GM18858 (cell line): Measurements from ENCODE around the gene MRPL32.

Experiments used
- ATAC-seq: cut with Tn5 transposase; IDR thresholded peaks from one replicate; pipeline ENCODE4 v1.9.1; 2021; ENCODE audit not compliant: unreplicated experiment

Gene MRPL32

GRCh38 chr7:42964293-42964692, 32.1 kb downstream of the MRPL32 start:
- no peak for ATAC-seq

- no peak for ATAC-seq
Measured at GRCh38 chr7:42964849-42965805, 33.0 kb downstream of the MRPL32 start.

- no peak for ATAC-seq
Measured at GRCh38 chr7:42967391-42967790, 35.2 kb downstream of the MRPL32 start.

- no peak for ATAC-seq
Measured at GRCh38 chr7:42972699-42973500, 40.7 kb downstream of the MRPL32 start.

GRCh38 chr7:42976371-42976770, 44.2 kb downstream of the MRPL32 start:
- ATAC-seq: no peak

GRCh38 chr7:42978496-42978895, 46.3 kb downstream of the MRPL32 start:
- no peak for ATAC-seq

- ATAC-seq: no peak
Measured at GRCh38 chr7:42980084-42980483, 47.9 kb downstream of the MRPL32 start.

GRCh38 chr7:42980514-42980913, 48.3 kb downstream of the MRPL32 start:
- ATAC-seq: no peak

GRCh38 chr7:42981601-42982000, 49.4 kb downstream of the MRPL32 start:
- ATAC-seq: no peak

GRCh38 chr7:42982604-42983115, 50.5 kb downstream of the MRPL32 start:
- no peak for ATAC-seq

GRCh38 chr7:42984137-42984536, 52.0 kb downstream of the MRPL32 start:
- ATAC-seq: no peak

GRCh38 chr7:42986213-42986612, 54.0 kb downstream of the MRPL32 start:
- ATAC-seq: no peak

- ATAC-seq: no peak
Measured at GRCh38 chr7:42986781-42987248, 54.6 kb downstream of the MRPL32 start.
